HepG2 (cell line): Measurements from ENCODE around the gene SNED1.

Source experiments
- PREB ChIP-seq: sonication (generic); formaldehyde crosslinking; IDR thresholded peaks from 2 replicates; pipeline ENCODE4 v1.4.0; 2020; ENCODE audit warnings: missing genetic modification reagents
- ZKSCAN8 ChIP-seq: IDR thresholded peaks from 2 replicates; pipeline ENCODE4 v1.6.1; 2016; ENCODE audit warnings: borderline replicate concordance, missing genetic modification reagents, missing compliant biosample characterization

GRCh38 chr2:241070811-241071676, 72.6 kb downstream of the SNED1 start:
- no peak for TF ChIP-seq ZKSCAN8 (CRISPR knock-in tag)
- TF ChIP-seq PREB (CRISPR knock-in tag): no peak
